Gastroesophageal sphincter (tissue), 4 donors: Measurements from ENCODE around the gene TMPRSS9. TPM values are rescaled to one million over a fixed set of nuclear protein-coding genes. Genes with fewer than 3 reads are reported as not detected.

Experiments used
- ATAC-seq: fragments of 150-250 bp; one replicate; pipeline ENCODE4 v1.9.1; 2016; ENCODE audit warnings: mild to moderate bottlenecking, moderate library complexity
- H3K27ac ChIP-seq, 4 donors: fragments of 200-600 bp; sonication (generic) in 3 of 4; 1 replicate in 3 of 4; 2 replicates in 1 of 4; pipeline ENCODE4 v1.5.1; 2016 to 2019
- H3K27me3 ChIP-seq: fragments of 200-600 bp; sonication (generic); one replicate; pipeline ENCODE4 v1.5.1; 2019
- H3K36me3 ChIP-seq, 2 donors: fragments of 200-600 bp; sonication (generic); one replicate each; pipeline ENCODE4 v1.5.1; 2019; ENCODE audit warnings: control low read depth in 1 of 2
- H3K4me1 ChIP-seq, 3 donors: fragments of 200-600 bp; sonication (generic); 1 replicate in 2 of 3; 2 replicates in 1 of 3; pipeline ENCODE4 v1.5.1; 2016 to 2019; ENCODE audit warnings: control low read depth in 2 of 3
- H3K4me3 ChIP-seq, 2 donors: fragments of 200-600 bp; sonication (generic); one replicate each; pipeline ENCODE4 v1.5.1; 2019; ENCODE audit warnings: mild to moderate bottlenecking in 1 of 2, moderate library complexity in 1 of 2
- H3K9me3 ChIP-seq, 3 donors: fragments of 200-600 bp; sonication (generic); one replicate each; pipeline ENCODE4 v1.5.1; 2017 to 2019; ENCODE audit warnings: control low read depth in 2 of 3
- CTCF ChIP-seq, 4 experiments: fragments of 200-600 bp in 2 of 4; fragments of 450-650 bp in 2 of 4; sonication (generic) in 1 of 4; IDR thresholded peaks; one replicate each; pipeline ENCODE4 v1.5.1; 2017 to 2019; ENCODE audit warnings: antibody characterized with exemption in 4 of 4, mild to moderate bottlenecking in 2 of 4, moderate library complexity in 2 of 4
- EP300 ChIP-seq: sonication (generic); formaldehyde crosslinking; IDR thresholded peaks from one replicate; pipeline ENCODE4 v1.6.1; 2017; ENCODE audit warnings: antibody characterized with exemption, mild to moderate bottlenecking
- POLR2A ChIP-seq, 2 donors: fragments of 450-650 bp; IDR thresholded peaks; one replicate each; pipeline ENCODE4 v1.6.1; 2017; ENCODE audit warnings: antibody characterized with exemption in 2 of 2, mild to moderate bottlenecking in 2 of 2, moderate library complexity in 1 of 2
- POLR2AphosphoS5 ChIP-seq: sonication (generic); formaldehyde crosslinking; IDR thresholded peaks from one replicate; pipeline ENCODE4 v1.6.1; 2017; ENCODE audit warnings: antibody characterized with exemption
- WGBS, 2 donors: methylation state at CpG; one replicate each; pipeline ENCODE4 v1.1.5; 2018; ENCODE audit warnings: low coverage in 1 of 2; 5-methylcytosine and 5-hydroxymethylcytosine counted together
- total RNA-seq, 4 donors: library from RNA; depleted of rRNA; stranded (reverse); fragments of >200 nt; gene quantifications; one replicate each; pipeline ENCODE4 v1.1.0, GENCODE V29; 2016

Gene TMPRSS9
- total RNA-seq, 4 donors from 2014 or later: 0.54 TPM; not detected in 3

GRCh38 chr19:2446381-2446780 lies 86.3 kb downstream of the TMPRSS9 start:
- no peak overlapping the region for H3K4me3 ChIP-seq
- ATAC-seq: no peak
- no CpG with 5 or more reads among the region's 19 CpGs for WGBS, 2 donors
- no peaks in the 10 kb centered on the region for H3K9me3 ChIP-seq
- no peaks in the 10 kb centered on the region for H3K4me1 ChIP-seq
- no peak for TF ChIP-seq CTCF (IDR thresholded peaks at IDR 0.05)
- no peak for TF ChIP-seq POLR2A (IDR thresholded peaks at IDR 0.05)
- no peak for TF ChIP-seq POLR2AphosphoS5
- no peak for TF ChIP-seq EP300
- no peak overlapping the region for H3K27ac ChIP-seq
- H3K36me3 ChIP-seq: peaks cover 0 to 40% of the 10 kb centered on the region in 2 donors
- H3K27me3 ChIP-seq: no peaks in the 10 kb centered on the region

GRCh38 chr19:2449019-2449418 lies 89.0 kb downstream of the TMPRSS9 start:
- no peak for ATAC-seq
- TF ChIP-seq POLR2A (IDR thresholded peaks at IDR 0.05): no peak
- no peak for TF ChIP-seq CTCF (IDR thresholded peaks at IDR 0.05)
- no peak for TF ChIP-seq POLR2AphosphoS5
- TF ChIP-seq EP300: no peak
- Histone ChIP-seq H3K4me1 (no peaks in the 10 kb centered on the region), H3K36me3 (peaks cover 0 to 21% of the 10 kb centered on the region in 2 donors), H3K27me3 (no peaks in the 10 kb centered on the region), H3K4me3 (no peak overlapping the region), H3K27ac (no peak overlapping the region), H3K9me3 (no peaks in the 10 kb centered on the region)
- WGBS, 2 donors: 93 to 100% methylated on average over 2 to 5 of the region's 11 CpGs

GRCh38 chr19:2451138-2451537 lies 91.1 kb downstream of the TMPRSS9 start:
- Histone ChIP-seq H3K4me3 (no peak overlapping the region), H3K27me3 (no peaks in the 10 kb centered on the region), H3K9me3 (no peaks in the 10 kb centered on the region), H3K27ac (no peak overlapping the region), H3K4me1 (peaks cover 0 to 16% (median 7%) of the 10 kb centered on the region in 3 donors), H3K36me3 (peaks cover 0 to 12% of the 10 kb centered on the region in 2 donors)
- ATAC-seq: no peak
- TF ChIP-seq EP300 (no peak), POLR2A (IDR thresholded peaks at IDR 0.05) (no peak), CTCF (IDR thresholded peaks at IDR 0.05) (no peak), POLR2AphosphoS5 (no peak)
- 78 to 86% methylated on average over 1 to 3 of the region's 7 CpGs for WGBS, 2 donors

GRCh38 chr19:2451741-2452140 lies 91.7 kb downstream of the TMPRSS9 start:
- Histone ChIP-seq H3K27me3 (no peaks in the 10 kb centered on the region), H3K4me1 (peaks cover 0 to 19% (median 7%) of the 10 kb centered on the region in 3 donors), H3K4me3 (no peak overlapping the region), H3K9me3 (no peaks in the 10 kb centered on the region), H3K27ac (no peak overlapping the region), H3K36me3 (peaks cover 0 to 12% of the 10 kb centered on the region in 2 donors)
- 87% methylated on average over 13 of the region's 18 CpGs; no CpG with 5 or more reads in 1 of the 2 donors for WGBS, 2 donors
- no peak for TF ChIP-seq POLR2A (IDR thresholded peaks at IDR 0.05)
- no peak for TF ChIP-seq CTCF (IDR thresholded peaks at IDR 0.05)
- TF ChIP-seq EP300: no peak
- no peak for TF ChIP-seq POLR2AphosphoS5
- ATAC-seq: no peak

GRCh38 chr19:2453431-2454025 lies 93.5 kb downstream of the TMPRSS9 start:
- H3K27me3 ChIP-seq: no peaks in the 10 kb centered on the region
- H3K4me1 ChIP-seq: peaks cover 0 to 28% (median 7%) of the 10 kb centered on the region in 3 donors
- peaks cover 0 to 12% of the 10 kb centered on the region in 2 donors for H3K36me3 ChIP-seq
- H3K9me3 ChIP-seq: no peaks in the 10 kb centered on the region
- TF ChIP-seq CTCF (IDR thresholded peaks at IDR 0.05): no peak
- TF ChIP-seq POLR2A (IDR thresholded peaks at IDR 0.05): no peak
- no peak for TF ChIP-seq EP300
- no peak for TF ChIP-seq POLR2AphosphoS5
- no peak for ATAC-seq
- H3K27ac ChIP-seq: no peak overlapping the region
- no CpG with 5 or more reads among the region's 19 CpGs for WGBS, 2 donors
- H3K4me3 ChIP-seq: no peak overlapping the region
